Putamen (tissue), 1 donor: ENCODE data around the gene MEP1B.
"Not testable (repeated sequence)": the region's sequence is repeated elsewhere in the genome, so short reads cannot be mapped to it uniquely, and the experiment has no call there.

Experiments used
- DNase-seq: peaks from one replicate; pipeline ENCODE4 v3.0.0-alpha.2; 2016; ENCODE audit warnings: low spot score

MEP1B gene

GRCh38 chr18:32189790-32190189 is at the start of gene MEP1B:
Gene MEP1B, plus strand, starts transcription at chr18:32190039. Its CDS starts 32 bp downstream, at chr18:32190071.
- no peak for DNase-seq

GRCh38 chr18:32148185-32148870 is 41.5 kb upstream of the MEP1B start:
- DNase-seq = no peak

- no peak for DNase-seq
Observed at GRCh38 chr18:32152705-32153448, 37.0 kb upstream of the MEP1B start.

DNA sequence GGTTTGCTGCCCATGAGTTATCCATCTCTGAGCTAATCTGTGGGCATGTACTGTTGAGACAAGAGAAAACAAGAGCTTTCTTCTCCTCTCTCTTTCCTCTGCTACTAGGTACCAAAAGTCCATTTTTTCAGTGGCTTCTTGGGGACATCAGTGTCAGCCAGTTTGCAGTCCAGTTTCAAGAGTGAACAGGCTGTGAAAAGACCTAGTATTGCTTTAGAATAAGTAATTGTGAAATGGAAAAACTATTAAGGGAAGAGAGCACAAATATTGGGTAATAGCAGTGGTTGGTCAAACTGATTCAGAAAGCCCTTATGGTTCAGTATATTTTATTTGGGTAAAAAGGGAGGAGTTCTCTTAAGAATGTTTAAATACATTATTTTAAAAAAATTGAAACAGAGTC is 33.0 kb upstream of the MEP1B start:
- DNase-seq = no peak

DNA sequence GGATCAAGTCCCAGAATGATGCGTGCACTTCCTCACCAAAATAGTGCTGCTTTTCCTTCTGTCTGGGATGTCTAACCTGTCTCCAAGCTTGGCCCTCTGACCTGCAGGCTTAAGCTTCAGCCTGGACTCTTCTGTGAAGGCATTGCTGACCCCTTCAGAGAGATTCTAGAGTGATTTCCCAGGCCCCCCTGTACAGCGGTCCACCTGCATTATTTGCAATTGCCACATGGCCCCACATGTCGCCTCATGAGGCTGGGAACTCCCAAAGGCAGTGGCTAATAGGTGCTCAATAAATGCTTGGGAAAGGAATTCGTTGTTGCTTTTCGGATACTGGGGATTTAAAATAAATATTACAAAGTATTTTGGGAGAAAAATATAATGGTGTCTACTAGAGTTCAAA is 32.3 kb upstream of the MEP1B start:
- no peak for DNase-seq

GRCh38 chr18:32158108-32158624 is 31.7 kb upstream of the MEP1B start:
- peak; percentile 87 for DNase-seq

GRCh38 chr18:32158631-32159030 is 31.2 kb upstream of the MEP1B start:
- not testable (repeated sequence) for DNase-seq

- no peak for DNase-seq
Observed at GRCh38 chr18:32160547-32160946, 29.3 kb upstream of the MEP1B start.

GRCh38 chr18:32167980-32168730 is 21.7 kb upstream of the MEP1B start:
- DNase-seq = no peak

- DNase-seq = no peak
Observed at GRCh38 chr18:32173654-32174053, 16.2 kb upstream of the MEP1B start.

DNA sequence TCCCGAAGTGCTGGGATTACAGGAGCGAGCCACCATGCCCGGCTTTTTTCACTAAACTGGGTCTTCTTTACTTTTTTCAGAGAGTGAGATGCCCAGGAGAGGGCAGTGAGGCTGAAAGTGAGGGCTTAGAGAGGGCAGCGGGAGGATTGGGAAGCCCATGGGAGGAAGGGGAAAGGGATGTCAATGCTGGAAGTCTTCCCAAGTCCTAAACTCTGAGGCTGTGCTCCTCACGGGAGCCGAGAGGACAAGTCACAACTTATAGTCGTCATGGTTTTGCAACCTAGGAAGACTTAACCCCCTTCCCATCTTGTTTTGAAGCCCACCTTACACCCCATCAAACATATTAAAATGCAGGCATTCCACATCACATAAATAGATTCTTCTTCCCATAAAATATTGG is 15.1 kb upstream of the MEP1B start:
- DNase-seq = no peak

GRCh38 chr18:32175265-32175664 is 14.6 kb upstream of the MEP1B start:
- DNase-seq = peak; percentile 10

DNA sequence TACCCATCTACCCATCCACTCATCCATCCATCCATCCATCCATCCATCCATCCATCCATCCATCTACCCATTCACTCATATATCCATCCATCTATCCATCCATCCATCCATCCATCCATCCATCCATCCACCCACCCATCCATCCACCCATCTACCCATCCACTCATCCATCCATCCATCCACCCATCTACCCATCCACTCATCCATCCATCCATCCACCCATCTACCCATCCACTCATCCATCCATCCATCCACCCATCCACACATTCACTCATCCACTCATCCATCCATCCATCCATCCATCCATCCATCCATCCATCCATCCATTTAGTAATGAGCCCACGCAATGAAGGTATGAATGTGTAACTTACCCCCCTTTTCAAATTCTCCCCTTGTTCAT is 13.1 kb upstream of the MEP1B start:
- not testable (repeated sequence) for DNase-seq

DNA sequence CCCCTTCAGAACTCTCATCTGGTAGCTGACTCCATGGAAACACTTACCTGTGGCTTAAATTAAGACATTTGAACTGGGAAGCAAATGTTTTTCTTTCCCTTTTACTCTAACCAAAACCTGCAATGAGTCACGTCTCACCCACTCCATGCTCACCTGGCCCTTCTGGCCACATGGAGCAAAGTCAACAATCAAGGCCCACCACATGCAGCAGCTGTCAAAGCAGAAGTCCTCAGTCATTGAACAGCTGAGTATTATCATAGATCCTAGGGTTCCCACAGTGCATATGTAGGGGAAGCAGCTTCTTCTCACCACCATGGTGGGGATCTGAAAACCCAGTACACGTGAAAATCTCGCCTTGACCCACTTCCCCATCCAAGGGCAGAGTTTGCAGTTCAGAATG is 12.3 kb upstream of the MEP1B start:
- no peak for DNase-seq

DNA sequence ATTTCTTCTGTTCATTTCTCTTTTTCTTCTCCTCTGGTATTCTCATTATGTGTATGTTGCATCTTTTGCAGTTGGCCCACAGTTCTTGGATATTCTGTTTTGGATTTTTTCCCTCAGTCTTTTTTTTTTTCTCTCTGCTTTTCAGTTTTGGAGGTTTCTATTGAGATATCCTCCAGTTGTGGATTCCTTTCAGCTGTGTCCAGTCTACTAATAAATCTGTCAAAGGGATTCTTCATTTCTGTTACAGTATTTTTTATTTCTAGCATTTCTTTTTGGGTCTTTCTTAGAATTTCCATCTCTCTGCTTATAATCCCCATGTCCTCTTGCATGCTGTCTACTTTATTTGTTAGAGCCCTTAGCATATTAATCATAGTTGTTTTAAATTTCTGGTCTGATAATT is 6.3 kb upstream of the MEP1B start:
- no peak for DNase-seq

DNA sequence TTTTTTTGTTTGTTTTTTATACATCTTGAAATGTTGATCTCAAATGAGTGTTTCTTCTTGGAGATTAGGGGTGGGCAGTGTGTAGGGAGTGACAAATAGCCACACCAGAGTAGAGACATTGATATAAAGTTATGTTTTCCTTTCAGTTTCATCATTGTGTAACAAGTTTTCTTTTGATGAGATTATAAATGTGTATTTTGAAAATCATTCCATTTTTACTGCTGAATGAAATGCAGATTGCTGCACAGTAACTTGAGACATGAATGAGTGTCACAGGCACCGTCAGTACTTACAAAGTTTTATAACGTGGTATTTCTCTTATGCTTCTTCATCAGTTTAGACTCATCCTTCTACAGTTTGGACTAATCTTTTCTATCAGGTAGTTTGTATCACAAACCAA is 370 bp downstream of the MEP1B start:
- DNase-seq = no peak

DNA sequence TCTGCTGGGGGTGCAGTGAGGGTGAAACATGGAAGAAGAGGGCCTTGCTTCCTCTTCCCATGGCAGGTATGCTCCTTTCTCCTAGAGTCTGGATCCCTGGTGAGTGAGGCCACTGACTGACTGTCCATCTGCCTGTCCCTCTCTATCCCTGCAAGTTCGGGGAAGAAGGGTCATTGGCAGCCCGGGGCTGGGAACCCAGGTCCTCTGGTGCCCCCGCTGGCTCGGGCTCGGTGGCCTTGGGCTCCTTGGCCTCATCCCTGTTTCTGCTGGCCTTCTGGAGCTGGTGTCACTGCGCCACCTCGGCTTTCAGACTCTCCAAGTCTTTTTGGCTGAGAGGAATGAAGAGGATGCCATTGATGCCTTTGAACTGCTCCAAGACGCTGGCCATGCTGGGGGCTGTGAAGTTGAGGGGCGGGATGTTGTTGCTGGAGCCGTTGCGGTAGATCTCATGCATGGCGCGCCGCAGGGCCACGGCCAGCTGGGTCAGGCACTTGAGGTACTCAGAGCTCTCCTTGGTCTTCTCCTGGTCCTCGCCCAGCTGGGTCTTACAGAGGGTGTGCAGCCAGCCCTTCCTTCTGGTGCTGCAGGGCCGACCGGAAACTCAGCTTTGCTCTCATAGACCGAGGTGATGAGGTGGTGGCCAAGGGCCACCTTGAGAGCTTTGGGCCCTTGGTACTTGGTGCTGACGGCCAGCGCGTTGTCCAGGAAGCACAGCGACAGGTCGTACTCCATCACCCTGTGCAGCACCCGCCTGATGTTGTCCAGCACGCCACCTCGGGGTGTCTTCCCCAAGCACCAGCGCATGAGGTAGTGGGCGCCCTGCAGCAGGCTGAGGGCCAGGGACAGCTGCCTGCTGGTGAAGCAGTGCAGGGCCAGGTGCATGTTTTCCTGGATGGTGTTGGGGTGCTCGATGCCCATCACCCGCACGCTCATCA is 6.3 kb downstream of the MEP1B start:
- DNase-seq = no peak

- DNase-seq = no peak
Observed at GRCh38 chr18:32200766-32201165, 10.9 kb downstream of the MEP1B start.

DNA sequence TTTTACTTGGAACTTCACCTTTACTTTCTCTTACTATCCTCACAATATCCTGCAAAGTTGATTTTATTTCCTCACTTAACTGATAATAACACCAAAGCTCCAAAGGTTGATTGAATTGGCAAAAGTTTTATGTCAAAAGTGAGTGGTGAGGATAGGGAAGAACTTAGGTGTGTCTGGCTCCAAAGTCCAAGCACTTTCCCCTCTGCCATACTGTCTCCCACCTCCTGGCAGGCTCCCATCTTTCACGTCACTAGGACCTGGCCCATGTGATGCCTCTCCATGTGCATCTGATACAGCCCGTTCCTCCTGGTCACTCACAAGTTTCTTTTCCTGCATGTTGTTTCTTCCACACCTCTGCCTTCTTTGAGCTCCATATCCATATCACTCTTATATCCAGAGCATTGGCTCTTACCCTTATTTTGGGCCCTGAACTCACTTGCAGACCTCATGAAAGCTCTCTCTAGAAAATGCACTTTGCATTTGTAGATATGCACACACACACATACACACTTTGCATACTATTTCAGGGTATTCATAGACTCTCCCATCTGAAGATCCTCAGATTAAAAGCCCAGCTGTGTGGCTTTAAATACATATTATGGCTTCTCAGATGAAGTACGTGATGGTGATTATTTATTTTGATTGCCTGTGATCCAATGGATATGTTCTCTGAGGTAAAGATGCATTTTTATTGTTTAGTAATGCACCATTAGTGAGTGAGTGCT is 12.3 kb downstream of the MEP1B start:
- no peak for DNase-seq

- no peak for DNase-seq
Observed at GRCh38 chr18:32208023-32208422, 18.2 kb downstream of the MEP1B start.

DNA sequence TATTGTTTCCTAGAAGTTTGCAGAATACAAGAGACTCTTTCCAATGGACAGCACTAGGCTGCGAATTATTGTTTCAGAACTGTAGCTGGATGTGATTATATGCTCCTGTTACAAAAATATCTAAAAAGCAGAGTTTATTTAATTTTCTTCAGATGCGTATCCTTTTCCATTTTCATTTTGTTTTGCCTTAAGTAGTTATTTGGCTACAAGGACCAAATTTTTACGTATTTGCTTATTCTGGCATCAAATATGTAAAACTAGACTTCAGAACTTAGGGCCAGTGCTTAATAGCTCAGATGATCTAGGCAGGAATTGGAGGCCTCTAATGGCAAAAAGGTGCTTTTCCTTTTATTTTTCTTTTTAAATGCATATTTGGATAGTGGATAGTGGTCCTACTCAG is 18.7 kb downstream of the MEP1B start:
- no peak for DNase-seq
